Uterus (tissue), 2 donors: ENCODE results near the gene AGA.

Experiments used
- POLR2A ChIP-seq, 2 donors: fragments of 450-650 bp; IDR thresholded peaks; one replicate each; pipeline ENCODE4 v1.6.1; 2016; ENCODE audit warnings: antibody characterized with exemption in 2 of 2, mild to moderate bottlenecking in 1 of 2, moderate library complexity in 1 of 2
- TF ChIP-seq, protein P1 (sequence below), 4 experiments: fragments of 200-600 bp in 2 of 4; fragments of 450-650 bp in 2 of 4; sonication (generic) in 2 of 4; IDR thresholded peaks; one replicate each; pipeline ENCODE4 v1.5.1; 2016 to 2019; ENCODE audit warnings: antibody characterized with exemption in 4 of 4, mild to moderate bottlenecking in 2 of 4, moderate library complexity in 1 of 4

DNA sequence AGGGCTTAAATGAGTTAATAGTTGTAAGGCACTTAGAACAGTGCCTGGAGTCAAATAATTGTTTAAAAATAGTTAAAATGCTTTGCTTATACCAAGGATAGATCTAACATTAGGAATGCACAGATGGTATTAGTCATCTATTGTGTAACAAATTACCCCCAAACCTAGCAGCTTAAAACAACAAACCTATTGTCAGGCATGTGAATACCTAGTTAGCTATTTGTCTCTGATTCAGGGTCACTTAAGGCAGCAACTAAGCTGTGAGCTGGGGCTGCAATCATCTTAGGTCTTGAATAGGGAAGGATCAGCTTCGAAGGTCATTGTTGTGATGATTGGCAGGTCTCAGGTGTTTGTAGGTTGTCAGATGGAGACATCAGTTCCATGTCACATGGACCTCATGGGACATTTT, 42.4 kb upstream of the AGA start:
- TF ChIP-seq, protein P1, sequence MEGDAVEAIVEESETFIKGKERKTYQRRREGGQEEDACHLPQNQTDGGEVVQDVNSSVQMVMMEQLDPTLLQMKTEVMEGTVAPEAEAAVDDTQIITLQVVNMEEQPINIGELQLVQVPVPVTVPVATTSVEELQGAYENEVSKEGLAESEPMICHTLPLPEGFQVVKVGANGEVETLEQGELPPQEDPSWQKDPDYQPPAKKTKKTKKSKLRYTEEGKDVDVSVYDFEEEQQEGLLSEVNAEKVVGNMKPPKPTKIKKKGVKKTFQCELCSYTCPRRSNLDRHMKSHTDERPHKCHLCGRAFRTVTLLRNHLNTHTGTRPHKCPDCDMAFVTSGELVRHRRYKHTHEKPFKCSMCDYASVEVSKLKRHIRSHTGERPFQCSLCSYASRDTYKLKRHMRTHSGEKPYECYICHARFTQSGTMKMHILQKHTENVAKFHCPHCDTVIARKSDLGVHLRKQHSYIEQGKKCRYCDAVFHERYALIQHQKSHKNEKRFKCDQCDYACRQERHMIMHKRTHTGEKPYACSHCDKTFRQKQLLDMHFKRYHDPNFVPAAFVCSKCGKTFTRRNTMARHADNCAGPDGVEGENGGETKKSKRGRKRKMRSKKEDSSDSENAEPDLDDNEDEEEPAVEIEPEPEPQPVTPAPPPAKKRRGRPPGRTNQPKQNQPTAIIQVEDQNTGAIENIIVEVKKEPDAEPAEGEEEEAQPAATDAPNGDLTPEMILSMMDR (IDR thresholded peaks at IDR 0.05) = no peak
- no peak for TF ChIP-seq POLR2A (IDR thresholded peaks at IDR 0.05)
